ENCODE results near the gene SDHAF4. TPM values are rescaled to one million over a fixed set of nuclear protein-coding genes. Genes with fewer than 3 reads are reported as not detected.
"Not testable (repeated sequence)": the region's sequence is repeated elsewhere in the genome, so short reads cannot be mapped to it uniquely, and the experiment has no call there.

Gene SDHAF4
- total RNA-seq, 2 donors from 2014 or later: 3.0 to 7.3 TPM

GRCh38 chr6:70604254-70604653, 37.5 kb downstream of the SDHAF4 start:
- Histone ChIP-seq H3K4me3 (no peak overlapping the region), H3K36me3 (replicated peaks in 1 of 2; ENCODE audit: insufficient read depth in 1 of 2, low read depth in 2 of 2) (no peaks in the 10 kb centered on the region), H3K9me3 (peaks cover 0 to 13% (median 0%) of the 10 kb centered on the region in 3 donors), H3K27me3 (no peaks in the 10 kb centered on the region), H3K4me1 (no peaks in the 10 kb centered on the region), H3K27ac (no peak overlapping the region)
- ATAC-seq: no peak
- 83 to 89% methylated on average over 5 to 6 of the region's 6 CpGs for WGBS, 2 donors
- intact Hi-C loops (cut with DNase I): no loop called here
- DNase-seq: no peak
- no peak for TF ChIP-seq CTCF (IDR thresholded peaks at IDR 0.05)

- DNase-seq; intact Hi-C loops (cut with DNase I); H3K27me3 ChIP-seq; H3K27ac ChIP-seq; H3K4me3 ChIP-seq; ATAC-seq; H3K4me1 ChIP-seq; H3K36me3 ChIP-seq (replicated peaks in 1 of 2; ENCODE audit: insufficient read depth in 1 of 2, low read depth in 2 of 2): not testable (repeated sequence)
- H3K9me3 ChIP-seq: peaks cover 0 to 13% (median 0%) of the 10 kb centered on the region in 3 donors
- 57% methylated on average over 2 of the region's 2 CpGs for WGBS, 2 donors
Observed at GRCh38 chr6:70607371-70607770, 40.6 kb downstream of the SDHAF4 start.

DNA sequence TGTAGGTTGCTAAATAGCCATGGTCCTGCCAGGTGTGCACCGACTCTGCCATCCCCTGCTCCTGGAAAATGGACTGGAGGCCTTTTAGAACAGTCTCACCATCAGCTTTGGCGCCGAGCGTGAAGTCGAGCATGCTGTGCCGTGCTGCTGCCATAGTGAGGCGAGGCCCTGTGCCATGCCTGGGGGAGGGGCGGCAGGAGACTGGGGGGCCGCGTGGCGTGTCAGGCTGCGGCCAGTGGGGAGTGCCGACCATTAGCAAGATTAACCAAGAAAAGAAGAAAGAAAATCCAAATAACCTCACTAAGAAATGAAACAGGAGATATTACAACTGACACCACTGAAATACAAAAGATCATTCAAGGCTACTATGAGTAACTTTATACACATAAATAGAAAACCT, 42.5 kb downstream of the SDHAF4 start:
- intact Hi-C loops (cut with DNase I); H3K4me1 ChIP-seq; H3K27me3 ChIP-seq; ATAC-seq; H3K4me3 ChIP-seq; H3K27ac ChIP-seq; H3K36me3 ChIP-seq (replicated peaks in 1 of 2; ENCODE audit: insufficient read depth in 1 of 2, low read depth in 2 of 2); H3K9me3 ChIP-seq; DNase-seq: not testable (repeated sequence)
- WGBS, 2 donors: 82 to 86% methylated on average over 13 of the region's 13 CpGs

- WGBS, 2 donors: 61 to 67% methylated on average over 3 of the region's 3 CpGs
- no peaks in the 10 kb centered on the region for H3K27me3 ChIP-seq
- TF ChIP-seq POLR2A (IDR thresholded peaks at IDR 0.05) (no peak), CTCF (IDR thresholded peaks at IDR 0.05) (no peak)
- H3K4me1 ChIP-seq: no peaks in the 10 kb centered on the region
- intact Hi-C loops (cut with DNase I): no loop called here
- H3K4me3 ChIP-seq: no peak overlapping the region
- no peak overlapping the region for H3K27ac ChIP-seq
- H3K9me3 ChIP-seq: no peaks in the 10 kb centered on the region
- ATAC-seq (no peak), DNase-seq (no peak)
- H3K36me3 ChIP-seq (replicated peaks in 1 of 2; ENCODE audit: insufficient read depth in 1 of 2, low read depth in 2 of 2): no peaks in the 10 kb centered on the region
Observed at GRCh38 chr6:70616728-70617260, 50.1 kb downstream of the SDHAF4 start.

GRCh38 chr6:70620746-70621145, 54.0 kb downstream of the SDHAF4 start:
- H3K4me1 ChIP-seq: no peaks in the 10 kb centered on the region
- TF ChIP-seq CTCF (IDR thresholded peaks at IDR 0.05) (no peak), POLR2A (IDR thresholded peaks at IDR 0.05) (no peak)
- H3K36me3 ChIP-seq (replicated peaks in 1 of 2; ENCODE audit: insufficient read depth in 1 of 2, low read depth in 2 of 2): no peaks in the 10 kb centered on the region
- no peaks in the 10 kb centered on the region for H3K9me3 ChIP-seq
- DNase-seq: no peak
- WGBS, 2 donors: 44 to 79% methylated on average over 1 of the region's 1 CpG
- no peaks in the 10 kb centered on the region for H3K27me3 ChIP-seq
- intact Hi-C loops (cut with DNase I): no loop called here
- no peak overlapping the region for H3K27ac ChIP-seq
- no peak for ATAC-seq
- H3K4me3 ChIP-seq: no peak overlapping the region

- Histone ChIP-seq H3K4me3 (no peak overlapping the region), H3K36me3 (replicated peaks in 1 of 2; ENCODE audit: insufficient read depth in 1 of 2, low read depth in 2 of 2) (no peaks in the 10 kb centered on the region), H3K4me1 (no peaks in the 10 kb centered on the region), H3K27ac (no peak overlapping the region), H3K9me3 (no peaks in the 10 kb centered on the region), H3K27me3 (no peaks in the 10 kb centered on the region)
- no peak for ATAC-seq
- intact Hi-C loops (cut with DNase I): no loop called here
- 58 to 74% methylated on average over 1 of the region's 1 CpG for WGBS, 2 donors
- no peak for DNase-seq
- TF ChIP-seq CTCF (IDR thresholded peaks at IDR 0.05): no peak
- no peak for TF ChIP-seq POLR2A (IDR thresholded peaks at IDR 0.05)
Observed at GRCh38 chr6:70622461-70622860, 55.7 kb downstream of the SDHAF4 start.

Measured in body of pancreas (tissue), 4 donors.